ENCODE results near the gene TNP1.

- TF ChIP-seq POLR2AphosphoS5 (IDR thresholded peaks at IDR 0.05; ENCODE audit: low read depth, low read length) (no peak), REST (IDR thresholded peaks at IDR 0.05; ENCODE audit: low read depth, low read length) (no peak), CTCF (IDR thresholded peaks at IDR 0.05) (no peak), EZH2phosphoT487 (IDR thresholded peaks at IDR 0.05; ENCODE audit: borderline replicate concordance, low read depth) (no peak), FOXM1 (IDR thresholded peaks at IDR 0.05; ENCODE audit: low read depth) (no peak)
These were observed 20.8 kb upstream of the TNP1 start for GRCh38 chr2:216880509-216881184.

All from SK-N-SH (cell line).